Measurements from ENCODE around the gene JAZF1.

DNA sequence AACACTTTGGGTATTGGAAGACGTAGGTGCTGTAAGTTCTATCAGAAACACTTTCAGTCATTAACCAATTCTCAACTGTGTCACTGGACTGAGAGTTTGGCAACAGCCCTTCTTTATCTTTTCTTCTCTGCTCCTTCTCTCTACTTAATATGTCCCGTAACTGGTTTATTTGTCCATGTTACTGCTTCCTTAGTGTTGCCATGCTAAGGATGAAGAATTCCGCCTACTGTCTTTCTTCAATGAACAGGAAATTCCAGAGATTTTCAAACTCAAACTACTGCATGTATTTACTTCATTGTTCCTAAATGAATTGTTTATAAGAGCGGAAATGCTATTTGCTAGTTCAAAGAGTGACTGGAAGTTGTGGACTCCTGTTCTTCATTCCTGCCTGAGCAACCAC, 296.9 kb downstream of the JAZF1 start:
- TF ChIP-seq, protein P1, sequence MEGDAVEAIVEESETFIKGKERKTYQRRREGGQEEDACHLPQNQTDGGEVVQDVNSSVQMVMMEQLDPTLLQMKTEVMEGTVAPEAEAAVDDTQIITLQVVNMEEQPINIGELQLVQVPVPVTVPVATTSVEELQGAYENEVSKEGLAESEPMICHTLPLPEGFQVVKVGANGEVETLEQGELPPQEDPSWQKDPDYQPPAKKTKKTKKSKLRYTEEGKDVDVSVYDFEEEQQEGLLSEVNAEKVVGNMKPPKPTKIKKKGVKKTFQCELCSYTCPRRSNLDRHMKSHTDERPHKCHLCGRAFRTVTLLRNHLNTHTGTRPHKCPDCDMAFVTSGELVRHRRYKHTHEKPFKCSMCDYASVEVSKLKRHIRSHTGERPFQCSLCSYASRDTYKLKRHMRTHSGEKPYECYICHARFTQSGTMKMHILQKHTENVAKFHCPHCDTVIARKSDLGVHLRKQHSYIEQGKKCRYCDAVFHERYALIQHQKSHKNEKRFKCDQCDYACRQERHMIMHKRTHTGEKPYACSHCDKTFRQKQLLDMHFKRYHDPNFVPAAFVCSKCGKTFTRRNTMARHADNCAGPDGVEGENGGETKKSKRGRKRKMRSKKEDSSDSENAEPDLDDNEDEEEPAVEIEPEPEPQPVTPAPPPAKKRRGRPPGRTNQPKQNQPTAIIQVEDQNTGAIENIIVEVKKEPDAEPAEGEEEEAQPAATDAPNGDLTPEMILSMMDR (conservative IDR thresholded peaks at IDR 0.05), result no peak
- no peak for TF ChIP-seq EZH2 (IDR thresholded peaks at IDR 0.05; ENCODE audit: low read depth)

Measured in PC-9 (cell line).